CD4-positive, alpha-beta memory T cell (primary cell): Measurements from ENCODE around the gene C21orf91. TPM values are rescaled to one million over a fixed set of nuclear protein-coding genes. Genes with fewer than 3 reads are reported as not detected.
A peak's percentile ranks its signal among the peaks of the same experiment; 100 is the strongest.

ENCODE experiments used
- CTCF ChIA-PET: fragments of 350-600 bp; sonication (Branson Sonifier 250); formaldehyde crosslinking; loops from one replicate; lab custom pipeline; 2021; ENCODE audit warnings: inconsistent platforms; ENCODE audit not compliant: partially characterized antibody; lab: Charles Lee
- POLR2A ChIA-PET: fragments of 350-600 bp; sonication (Branson Sonifier 250); formaldehyde crosslinking; loops from one replicate; lab custom pipeline; 2021; ENCODE audit not compliant: partially characterized antibody; lab: Charles Lee
- DNase-seq, 5 donors: peaks; one replicate each; pipeline versions ENCODE4 v3.0.0 to v3.0.0-alpha.2; 2020 to 2022; ENCODE audit warnings: mixed read lengths in 1 of 5
- H3K27ac ChIP-seq: one replicate; pipeline ENCODE4 v1.7.0; 2013; ENCODE audit warnings: low read depth, low read length
- H3K27me3 ChIP-seq: 2 replicates; pipeline ENCODE4 v1.7.0; 2013; ENCODE audit warnings: mild to moderate bottlenecking, low read length, moderate library complexity; ENCODE audit not compliant: insufficient read depth
- H3K36me3 ChIP-seq: 2 replicates; pipeline ENCODE4 v1.7.0; 2013; ENCODE audit warnings: mild to moderate bottlenecking, low read length, moderate library complexity; ENCODE audit not compliant: insufficient read depth
- H3K4me1 ChIP-seq: 2 replicates; pipeline ENCODE4 v1.7.0; 2013; ENCODE audit warnings: mild to moderate bottlenecking, low read length, moderate library complexity; ENCODE audit not compliant: insufficient read depth
- H3K4me3 ChIP-seq, 2 donors: one replicate each; pipeline ENCODE4 v1.7.0; 2013; ENCODE audit warnings: low read length in 2 of 2, mild to moderate bottlenecking in 1 of 2
- H3K9me3 ChIP-seq, 2 donors: one replicate each; pipeline ENCODE4 v1.7.0; 2013; ENCODE audit warnings: low read length in 2 of 2, control low read depth in 1 of 2; ENCODE audit not compliant: control insufficient read depth in 1 of 2
- H3K27ac Mint-ChIP-seq, 7 donors: one replicate each; pipeline ENCODE4 v1.8.0; 2020 to 2021; ENCODE audit warnings: mixed read lengths in 7 of 7, mild to moderate bottlenecking in 6 of 7, inconsistent platforms in 3 of 7, moderate library complexity in 3 of 7
- H3K27me3 Mint-ChIP-seq, 2 donors: one replicate each; pipeline ENCODE4 v1.8.0; 2020 to 2021; ENCODE audit warnings: mixed read lengths in 2 of 2
- H3K36me3 Mint-ChIP-seq, 2 donors: one replicate each; pipeline ENCODE4 v1.8.0; 2020 to 2021; ENCODE audit warnings: mixed read lengths in 2 of 2, inconsistent platforms in 1 of 2, mild to moderate bottlenecking in 1 of 2
- H3K4me1 Mint-ChIP-seq, 4 donors: one replicate each; pipeline ENCODE4 v1.8.0; 2020 to 2021; ENCODE audit warnings: mixed read lengths in 4 of 4, mild to moderate bottlenecking in 1 of 4
- H3K4me3 Mint-ChIP-seq, 8 donors: one replicate each; pipeline ENCODE4 v1.8.0; 2020 to 2021; ENCODE audit warnings: mixed read lengths in 8 of 8, mild to moderate bottlenecking in 7 of 8, moderate library complexity in 6 of 8, inconsistent platforms in 3 of 8
- H3K9me3 Mint-ChIP-seq, 8 donors: one replicate each; pipeline ENCODE4 v1.8.0; 2020 to 2021; ENCODE audit warnings: mixed read lengths in 8 of 8, mild to moderate bottlenecking in 5 of 8, inconsistent platforms in 3 of 8, moderate library complexity in 1 of 8
- intact Hi-C: fragments of 100-400 bp; cut with micrococcal nuclease; formaldehyde crosslinking; loops from one replicate; pipeline ENCODE4 v1.15.1; 2023
- polyA plus RNA-seq, 2 donors: library from polyadenylated mRNA; unstranded; fragments of 300-500 nt; fragmentation: Illumina TruSeq; gene quantifications; one replicate each; pipeline ENCODE4 v1.2.3, GENCODE V29; 2021
- total RNA-seq, 2 experiments: library from RNA; stranded (reverse); gene quantifications; one replicate each; pipeline ENCODE4 v1.2.3, GENCODE V29; 2021

C21orf91 gene
- total and polyA plus RNA-seq, 4 experiments from 2014 or later: 38.5 to 80.5 (median 63.3) TPM

GRCh38 chr21:17781524-17781923, 37.6 kb downstream of the C21orf91 start:
- intact Hi-C loops: loop anchor here (5.0 kb wide), 1 partner anchor 169 kb away; the partner anchor contains the start of gene BTG3
- Mint-ChIP-seq H3K4me1 (peaks cover 70 to 89% (median 81%) of the 10 kb centered on the region in 4 donors), H3K4me3 (peak overlapping the region; percentile 33 to 90 (median 74)), H3K36me3 (peaks cover 17 to 18% of the 10 kb centered on the region in 2 donors), H3K9me3 (peaks cover 0 to 7% (median 0%) of the 10 kb centered on the region in 8 donors), H3K27me3 (no peaks in the 10 kb centered on the region), H3K27ac (peak overlapping the region; percentile 87 to 97 (median 97))
- Histone ChIP-seq H3K36me3 (no peaks in the 10 kb centered on the region), H3K9me3 (no peaks in the 10 kb centered on the region), H3K4me1 (peaks cover 82% of the 10 kb centered on the region), H3K4me3 (no peak overlapping the region), H3K27ac (peak overlapping the region; percentile 67), H3K27me3 (no peaks in the 10 kb centered on the region)
- CTCF ChIA-PET: interaction anchor here (0.9 to 3.0 kb wide), 14 partner anchors 9 to 143 kb away, joined by 3 to 27 read pairs (median 4); partner anchors contain the start of gene C21orf91
- DNase-seq: no peak
- POLR2A ChIA-PET: interaction anchor here (1.0 to 5.9 kb wide), 9 partner anchors 10 to 171 kb away, joined by 3 to 158 read pairs (median 5); partner anchors contain the start of genes BTG3 and C21orf91

DNA sequence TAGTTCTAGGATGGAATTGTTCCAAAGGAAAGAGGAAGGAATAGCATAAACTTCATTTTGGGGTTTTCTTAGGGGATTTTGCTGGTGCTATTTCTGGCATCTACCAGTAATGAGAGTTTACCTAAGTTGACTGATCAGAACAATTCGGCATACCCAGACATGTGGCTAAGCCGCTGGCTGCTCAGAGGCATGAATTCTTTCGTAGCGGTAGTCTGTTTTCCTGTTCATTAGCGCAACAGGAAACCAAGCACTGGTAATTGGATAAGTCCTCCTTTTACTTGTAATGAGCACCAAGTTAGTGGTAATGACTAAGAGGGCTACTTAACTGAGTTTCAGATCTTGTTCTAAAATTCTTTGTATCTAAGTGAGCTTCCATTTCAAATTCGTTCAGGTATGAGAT, 38.6 kb downstream of the C21orf91 start:
- CTCF ChIA-PET: interaction anchor here (0.8 to 2.6 kb wide), 8 partner anchors 18 to 269 kb away, joined by 3 to 27 read pairs (median 3); partner anchors contain the start of gene C21orf91
- DNase-seq: peak; percentile 61 to 91 (median 66)
- Histone ChIP-seq H3K36me3 (no peaks in the 10 kb centered on the region), H3K9me3 (no peaks in the 10 kb centered on the region), H3K4me3 (peak overlapping the region in 1 of 2 donors; percentile 2), H3K27ac (peak overlapping the region; percentile 67), H3K27me3 (no peaks in the 10 kb centered on the region), H3K4me1 (peaks cover 82% of the 10 kb centered on the region)
- peak overlapping the region in 7 of 8 donors; percentile 40 to 90 (median 66) for H3K4me3 Mint-ChIP-seq
- POLR2A ChIA-PET: interaction anchor here (1.0 to 5.9 kb wide), 7 partner anchors 13 to 169 kb away, joined by 3 to 158 read pairs (median 36); partner anchors contain the start of gene C21orf91
- H3K9me3 Mint-ChIP-seq: peaks cover 0 to 7% (median 0%) of the 10 kb centered on the region in 8 donors
- peaks cover 72 to 89% (median 81%) of the 10 kb centered on the region in 4 donors for H3K4me1 Mint-ChIP-seq
- intact Hi-C loops: loop anchor here (1.0 to 5.0 kb wide), 2 partner anchors 39 to 168 kb away; partner anchors contain the start of genes BTG3 and C21orf91
- peaks cover 7 to 13% of the 10 kb centered on the region in 2 donors for H3K36me3 Mint-ChIP-seq
- peak overlapping the region; percentile 87 to 97 (median 97) for H3K27ac Mint-ChIP-seq
- H3K27me3 Mint-ChIP-seq: no peaks in the 10 kb centered on the region

- ChIA-PET POLR2A (interaction anchor here (0.9 to 5.9 kb wide), 4 partner anchors 13 to 38 kb away, joined by 3 to 158 read pairs (median 85); partner anchors contain the start of gene C21orf91), CTCF (interaction anchor here (1.0 to 1.3 kb wide), 3 partner anchors 14 to 268 kb away, joined by 3 to 4 read pairs (median 3); no protein-coding TSS in a partner anchor)
- peak overlapping the region; percentile 67 for H3K27ac ChIP-seq
- DNase-seq: no peak
- Mint-ChIP-seq H3K27ac (peak overlapping the region; percentile 87 to 97 (median 97)), H3K9me3 (peaks cover 0 to 3% (median 0%) of the 10 kb centered on the region in 8 donors), H3K4me3 (peak overlapping the region in 6 of 8 donors; percentile 60 to 90 (median 68)), H3K27me3 (no peaks in the 10 kb centered on the region), H3K36me3 (peaks cover 2 to 12% of the 10 kb centered on the region in 2 donors), H3K4me1 (peaks cover 67 to 89% (median 79%) of the 10 kb centered on the region in 4 donors)
- peak overlapping the region in 1 of 2 donors; percentile 2 for H3K4me3 ChIP-seq
- H3K4me1 ChIP-seq: peaks cover 82% of the 10 kb centered on the region
- no peaks in the 10 kb centered on the region for H3K36me3 ChIP-seq
- no peaks in the 10 kb centered on the region for H3K9me3 ChIP-seq
- no peaks in the 10 kb centered on the region for H3K27me3 ChIP-seq
- intact Hi-C loops: loop anchor here (1.0 to 5.0 kb wide), 3 partner anchors 38 to 168 kb away; partner anchors contain the start of genes BTG3 and C21orf91
These were observed 39.2 kb downstream of the C21orf91 start for GRCh38 chr21:17779980-17780379.

DNA sequence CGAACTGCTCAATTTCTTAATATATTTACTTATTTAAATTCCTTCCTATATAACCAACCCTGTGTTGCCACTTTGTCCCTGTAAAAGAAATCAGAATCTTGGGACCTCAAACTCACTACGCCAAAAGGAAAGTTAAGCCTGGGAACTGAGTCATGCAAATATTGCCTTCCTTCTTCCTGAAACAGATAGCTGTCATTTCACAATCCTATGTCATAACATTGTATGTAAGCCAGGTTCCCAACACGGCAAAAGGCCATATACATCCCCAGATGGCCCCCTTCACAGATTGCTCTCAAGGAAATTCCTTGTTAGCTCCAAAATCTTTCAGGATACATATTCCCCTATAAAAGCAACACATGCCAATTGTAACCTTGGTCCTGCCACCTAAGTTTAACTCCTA, 39.7 kb downstream of the C21orf91 start:
- H3K9me3 Mint-ChIP-seq: peaks cover 0 to 2% (median under 1%) of the 10 kb centered on the region in 8 donors
- Histone ChIP-seq H3K4me1 (peaks cover 82% of the 10 kb centered on the region), H3K27me3 (no peaks in the 10 kb centered on the region), H3K4me3 (no peak overlapping the region), H3K36me3 (no peaks in the 10 kb centered on the region), H3K27ac (peak overlapping the region; percentile 67), H3K9me3 (no peaks in the 10 kb centered on the region)
- CTCF ChIA-PET: interaction anchor here (1.0 to 1.1 kb wide), 2 partner anchors 15 to 39 kb away, joined by 3 to 4 read pairs; no protein-coding TSS in a partner anchor
- no peak for DNase-seq
- H3K4me3 Mint-ChIP-seq: peak overlapping the region in 4 of 8 donors; percentile 18 to 90 (median 72)
- H3K36me3 Mint-ChIP-seq: peaks cover under 1 to 8% of the 10 kb centered on the region in 2 donors
- H3K27ac Mint-ChIP-seq: peak overlapping the region; percentile 87 to 97 (median 97)
- POLR2A ChIA-PET: interaction anchor here (0.9 to 5.9 kb wide), 4 partner anchors 14 to 38 kb away, joined by 3 to 158 read pairs (median 85); partner anchors contain the start of gene C21orf91
- H3K27me3 Mint-ChIP-seq: no peaks in the 10 kb centered on the region
- intact Hi-C loops: loop anchor here (5.0 kb wide), 1 partner anchor 37 kb away; no protein-coding TSS in a partner anchor
- peaks cover 63 to 89% (median 77%) of the 10 kb centered on the region in 4 donors for H3K4me1 Mint-ChIP-seq

DNA sequence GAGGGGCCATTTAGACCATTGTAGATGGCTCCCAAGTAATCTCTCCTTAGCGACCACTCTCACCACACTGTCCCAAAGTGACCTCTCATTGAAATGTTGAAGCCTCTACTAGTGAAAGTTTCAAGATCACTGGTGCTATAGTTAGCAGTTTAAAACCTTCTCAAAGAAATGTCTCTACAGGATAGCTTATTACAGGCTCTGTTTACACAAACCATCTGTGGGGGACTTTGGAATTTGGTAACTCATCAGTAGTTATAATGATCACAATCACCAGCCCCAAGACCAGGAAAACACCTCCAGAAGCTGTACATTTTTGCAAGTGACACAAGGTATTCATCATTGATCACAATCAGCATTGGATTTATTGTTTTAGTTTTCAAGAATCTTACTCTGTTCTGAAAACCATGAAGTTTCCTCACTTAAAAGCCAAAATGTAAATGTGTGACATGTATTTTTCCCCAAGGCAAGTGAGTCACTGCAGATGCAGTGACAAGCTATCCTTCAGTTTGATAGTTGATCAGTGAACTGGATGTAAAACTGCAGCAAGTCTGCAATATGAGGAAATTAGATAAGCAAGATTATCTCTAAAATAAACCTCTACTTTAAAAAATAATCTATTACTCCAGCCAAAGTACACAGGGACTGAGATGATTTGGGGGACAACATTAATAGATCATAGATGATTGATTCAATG, 41.9 kb downstream of the C21orf91 start:
- Mint-ChIP-seq H3K27ac (peak overlapping the region in 5 of 7 donors; percentile 5 to 83 (median 44)), H3K36me3 (peaks cover 15% of the 10 kb centered on the region in 2 donors), H3K4me1 (peaks cover 46 to 70% (median 60%) of the 10 kb centered on the region in 4 donors), H3K27me3 (no peaks in the 10 kb centered on the region), H3K4me3 (peak overlapping the region in 3 of 8 donors; percentile 7 to 53 (median 53)), H3K9me3 (peaks cover 0 to 24% (median 17%) of the 10 kb centered on the region in 8 donors)
- Histone ChIP-seq H3K36me3 (no peaks in the 10 kb centered on the region), H3K4me1 (peaks cover 60% of the 10 kb centered on the region), H3K4me3 (no peak overlapping the region), H3K9me3 (no peaks in the 10 kb centered on the region), H3K27me3 (no peaks in the 10 kb centered on the region), H3K27ac (no peak overlapping the region)
- intact Hi-C loops: loop anchor here (5.0 kb wide), 1 partner anchor 35 kb away; no protein-coding TSS in a partner anchor
- DNase-seq: no peak
- CTCF ChIA-PET: interaction anchor here (2.8 to 2.9 kb wide), 2 partner anchors 17 to 41 kb away, joined by 10 to 16 read pairs; no protein-coding TSS in a partner anchor
- POLR2A ChIA-PET: interaction anchor here (0.5 to 5.2 kb wide), 5 partner anchors 11 to 54 kb away, joined by 3 to 100 read pairs (median 19); partner anchors contain the start of gene C21orf91

GRCh38 chr21:17775431-17776126, 43.6 kb downstream of the C21orf91 start:
- ChIA-PET CTCF (interaction anchor here (0.9 to 2.9 kb wide), 11 partner anchors 9 to 149 kb away, joined by 3 to 16 read pairs (median 5); no protein-coding TSS in a partner anchor), POLR2A (interaction anchor here (1.0 to 5.2 kb wide), 15 partner anchors 8 to 164 kb away, joined by 3 to 100 read pairs (median 5); partner anchors contain the start of gene C21orf91)
- peak overlapping the region in 1 of 2 donors; percentile 48 for H3K4me3 ChIP-seq
- intact Hi-C loops: loop anchor here (1.0 to 5.0 kb wide), 3 partner anchors 33 to 127 kb away; partner anchors contain the start of gene C21orf91
- H3K27me3 ChIP-seq: no peaks in the 10 kb centered on the region
- peak overlapping the region; percentile 71 for H3K27ac ChIP-seq
- DNase-seq: peak; percentile 61 to 87 (median 64)
- Mint-ChIP-seq H3K36me3 (peaks cover 17 to 18% of the 10 kb centered on the region in 2 donors), H3K27ac (peak overlapping the region; percentile 83 to 95 (median 90)), H3K4me1 (peaks cover 29 to 54% (median 43%) of the 10 kb centered on the region in 4 donors), H3K4me3 (peak overlapping the region; percentile 63 to 86 (median 78)), H3K27me3 (no peaks in the 10 kb centered on the region), H3K9me3 (peaks cover 0 to 33% (median 28%) of the 10 kb centered on the region in 8 donors)
- no peaks in the 10 kb centered on the region for H3K36me3 ChIP-seq
- H3K9me3 ChIP-seq: no peaks in the 10 kb centered on the region
- H3K4me1 ChIP-seq: peaks cover 44% of the 10 kb centered on the region
